Measurements from ENCODE around the gene MAPK9.
"Not testable (repeated sequence)": the region's sequence is repeated elsewhere in the genome, so short reads cannot be mapped to it uniquely, and the experiment has no call there.

MAPK9 gene

GRCh38 chr5:180304016-180304292, 12.1 kb upstream of the MAPK9 start:
- no peak overlapping the region for H3K4me3 ChIP-seq (ENCODE audit: control insufficient read depth, low read depth, low read length)
- DNase-seq (ENCODE audit: low read depth) = no peak
- no peak for TF ChIP-seq CTCF (IDR thresholded peaks at IDR 0.05; ENCODE audit: control insufficient read depth, insufficient read depth, low read depth, low read length, missing control alignments)

GRCh38 chr5:180303226-180304015, 11.5 kb upstream of the MAPK9 start:
- no peak overlapping the region for H3K4me3 ChIP-seq (ENCODE audit: control insufficient read depth, low read depth, low read length)
- no peak for TF ChIP-seq CTCF (IDR thresholded peaks at IDR 0.05; ENCODE audit: control insufficient read depth, insufficient read depth, low read depth, low read length, missing control alignments)
- no peak for DNase-seq (ENCODE audit: low read depth)

DNA sequence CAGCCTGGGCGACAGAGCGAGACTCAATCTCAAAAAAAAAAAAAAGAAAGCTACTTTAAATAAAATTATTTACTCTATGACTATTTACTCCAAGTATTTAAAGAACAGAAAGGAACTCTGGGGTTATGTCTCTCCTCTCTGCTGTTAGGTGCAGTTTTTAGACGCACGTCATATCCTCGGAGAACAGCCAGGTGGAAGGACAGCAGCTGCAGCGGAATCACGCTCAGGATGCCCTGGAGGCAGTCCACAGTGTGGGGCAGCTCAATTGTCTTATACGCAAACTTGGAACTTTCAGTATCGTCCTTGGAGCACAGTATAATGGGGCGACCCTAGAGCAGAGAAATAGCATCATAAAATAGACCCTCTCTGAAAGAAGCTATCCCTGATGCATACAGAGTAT, 10.4 kb upstream of the MAPK9 start:
- no peak for TF ChIP-seq CTCF (IDR thresholded peaks at IDR 0.05; ENCODE audit: control insufficient read depth, insufficient read depth, low read depth, low read length, missing control alignments)
- H3K4me3 ChIP-seq (ENCODE audit: control insufficient read depth, low read depth, low read length) = no peak overlapping the region
- DNase-seq (ENCODE audit: low read depth) = no peak

DNA sequence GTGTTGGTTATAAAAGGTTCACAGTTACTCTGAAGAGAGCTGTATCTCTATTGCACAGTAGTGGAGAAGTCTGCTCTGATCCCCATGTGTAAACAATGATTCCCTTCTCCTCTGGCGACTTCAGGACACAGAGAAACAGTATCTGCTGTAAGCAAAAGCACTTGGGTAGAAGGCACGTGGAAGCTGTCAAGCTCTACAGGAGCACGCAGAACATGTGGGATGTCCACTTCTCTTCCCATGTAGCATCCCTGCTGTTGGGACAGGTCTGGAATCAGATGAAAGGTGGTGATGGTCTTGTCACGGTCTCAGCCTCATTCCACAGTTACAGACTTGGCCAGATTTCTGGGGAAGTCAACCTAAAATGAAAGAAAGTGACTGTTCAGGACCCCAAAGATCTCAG, 9.4 kb upstream of the MAPK9 start:
- TF ChIP-seq CTCF (IDR thresholded peaks at IDR 0.05; ENCODE audit: control insufficient read depth, insufficient read depth, low read depth, low read length, missing control alignments) = no peak
- no peak overlapping the region for H3K4me3 ChIP-seq (ENCODE audit: control insufficient read depth, low read depth, low read length)
- DNase-seq (ENCODE audit: low read depth) = no peak

GRCh38 chr5:180299526-180299925, 7.6 kb upstream of the MAPK9 start:
- H3K4me3 ChIP-seq (ENCODE audit: control insufficient read depth, low read depth, low read length) = no peak overlapping the region
- no peak for DNase-seq (ENCODE audit: low read depth)
- no peak for TF ChIP-seq CTCF (IDR thresholded peaks at IDR 0.05; ENCODE audit: control insufficient read depth, insufficient read depth, low read depth, low read length, missing control alignments)

DNA sequence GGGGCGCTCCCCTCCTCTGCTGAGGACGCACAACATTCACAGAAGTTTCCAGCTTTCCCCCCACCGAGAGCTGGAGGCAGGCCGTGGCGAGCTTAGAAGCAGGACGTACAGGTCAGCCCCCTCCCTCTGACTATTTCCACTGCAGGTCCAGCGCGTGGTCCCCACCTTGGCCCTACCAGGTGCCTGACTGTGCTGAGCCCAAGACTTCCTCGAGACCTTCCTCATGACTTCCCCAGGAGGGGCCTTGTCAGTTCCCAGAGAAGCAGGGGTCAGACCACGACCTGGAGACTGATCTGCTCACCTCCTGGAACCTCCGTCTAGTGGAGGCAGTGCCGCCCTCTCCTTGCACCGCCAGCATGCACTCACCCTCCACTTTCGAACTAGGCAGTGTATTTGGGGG, 7.1 kb upstream of the MAPK9 start:
- H3K4me3 ChIP-seq (ENCODE audit: control insufficient read depth, low read depth, low read length); DNase-seq (ENCODE audit: low read depth): not testable (repeated sequence)

GRCh38 chr5:180297587-180298282, 5.9 kb upstream of the MAPK9 start:
- H3K4me3 ChIP-seq (ENCODE audit: control insufficient read depth, low read depth, low read length) = no peak overlapping the region
- TF ChIP-seq CTCF (IDR thresholded peaks at IDR 0.05; ENCODE audit: control insufficient read depth, insufficient read depth, low read depth, low read length, missing control alignments) = no peak
- DNase-seq (ENCODE audit: low read depth) = no peak

Measured in AG09309 (cell line).